Measurements from ENCODE around the gene SH3PXD2B. TPM values are rescaled to one million over a fixed set of nuclear protein-coding genes. Genes with fewer than 3 reads are reported as not detected.
"Not testable (repeated sequence)": the region's sequence is repeated elsewhere in the genome, so short reads cannot be mapped to it uniquely, and the experiment has no call there.

SH3PXD2B gene
- total RNA-seq, 1 experiment from 2014 or later, result 64.1 TPM

DNA sequence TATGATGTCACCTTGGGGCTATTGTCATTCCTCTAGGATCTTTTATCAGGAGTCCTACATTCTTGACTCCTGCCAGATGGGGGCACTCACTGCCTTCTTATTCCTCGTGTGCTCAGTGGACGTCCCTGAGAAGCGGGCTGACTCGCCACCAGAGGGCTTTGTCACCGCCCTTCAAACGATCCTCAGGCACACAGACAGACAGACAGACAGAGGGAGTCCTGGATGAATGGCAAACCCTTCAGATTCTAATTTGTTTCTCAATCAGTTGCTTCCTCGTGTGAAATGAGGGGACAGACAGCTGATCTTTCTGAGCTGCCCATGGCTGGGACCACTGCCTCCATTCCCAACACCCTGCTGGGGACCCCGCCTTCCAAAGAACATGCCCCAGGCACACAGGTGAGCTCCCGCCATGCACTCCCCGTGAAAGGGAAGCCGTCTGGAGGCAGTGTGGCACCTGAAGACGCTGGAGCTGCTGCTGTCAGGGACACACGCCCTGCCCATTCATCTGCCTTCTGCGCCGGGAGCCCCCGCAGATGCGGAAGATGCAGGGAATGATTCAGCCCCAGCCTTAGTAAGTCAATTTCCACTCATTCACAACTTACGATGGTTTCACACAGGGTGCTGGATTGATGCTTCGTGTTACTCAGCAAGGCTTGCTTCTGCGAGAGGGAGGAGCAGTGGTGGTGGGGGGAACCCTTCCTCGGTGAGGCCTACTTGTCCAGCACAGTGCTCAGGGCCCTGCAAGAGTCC, 24.9 kb upstream of the SH3PXD2B start (continued):
- TF ChIP-seq, protein P1, sequence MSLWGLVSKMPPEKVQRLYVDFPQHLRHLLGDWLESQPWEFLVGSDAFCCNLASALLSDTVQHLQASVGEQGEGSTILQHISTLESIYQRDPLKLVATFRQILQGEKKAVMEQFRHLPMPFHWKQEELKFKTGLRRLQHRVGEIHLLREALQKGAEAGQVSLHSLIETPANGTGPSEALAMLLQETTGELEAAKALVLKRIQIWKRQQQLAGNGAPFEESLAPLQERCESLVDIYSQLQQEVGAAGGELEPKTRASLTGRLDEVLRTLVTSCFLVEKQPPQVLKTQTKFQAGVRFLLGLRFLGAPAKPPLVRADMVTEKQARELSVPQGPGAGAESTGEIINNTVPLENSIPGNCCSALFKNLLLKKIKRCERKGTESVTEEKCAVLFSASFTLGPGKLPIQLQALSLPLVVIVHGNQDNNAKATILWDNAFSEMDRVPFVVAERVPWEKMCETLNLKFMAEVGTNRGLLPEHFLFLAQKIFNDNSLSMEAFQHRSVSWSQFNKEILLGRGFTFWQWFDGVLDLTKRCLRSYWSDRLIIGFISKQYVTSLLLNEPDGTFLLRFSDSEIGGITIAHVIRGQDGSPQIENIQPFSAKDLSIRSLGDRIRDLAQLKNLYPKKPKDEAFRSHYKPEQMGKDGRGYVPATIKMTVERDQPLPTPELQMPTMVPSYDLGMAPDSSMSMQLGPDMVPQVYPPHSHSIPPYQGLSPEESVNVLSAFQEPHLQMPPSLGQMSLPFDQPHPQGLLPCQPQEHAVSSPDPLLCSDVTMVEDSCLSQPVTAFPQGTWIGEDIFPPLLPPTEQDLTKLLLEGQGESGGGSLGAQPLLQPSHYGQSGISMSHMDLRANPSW (CRISPR knock-in tag; conservative IDR thresholded peaks at IDR 0.05; ENCODE audit: low read depth), result no peak
- TF ChIP-seq, protein P2, sequence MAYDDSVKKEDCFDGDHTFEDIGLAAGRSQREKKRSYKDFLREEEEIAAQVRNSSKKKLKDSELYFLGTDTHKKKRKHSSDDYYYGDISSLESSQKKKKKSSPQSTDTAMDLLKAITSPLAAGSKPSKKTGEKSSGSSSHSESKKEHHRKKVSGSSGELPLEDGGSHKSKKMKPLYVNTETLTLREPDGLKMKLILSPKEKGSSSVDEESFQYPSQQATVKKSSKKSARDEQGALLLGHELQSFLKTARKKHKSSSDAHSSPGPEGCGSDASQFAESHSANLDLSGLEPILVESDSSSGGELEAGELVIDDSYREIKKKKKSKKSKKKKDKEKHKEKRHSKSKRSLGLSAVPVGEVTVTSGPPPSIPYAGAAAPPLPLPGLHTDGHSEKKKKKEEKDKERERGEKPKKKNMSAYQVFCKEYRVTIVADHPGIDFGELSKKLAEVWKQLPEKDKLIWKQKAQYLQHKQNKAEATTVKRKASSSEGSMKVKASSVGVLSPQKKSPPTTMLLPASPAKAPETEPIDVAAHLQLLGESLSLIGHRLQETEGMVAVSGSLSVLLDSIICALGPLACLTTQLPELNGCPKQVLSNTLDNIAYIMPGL (CRISPR knock-in tag; IDR thresholded peaks at IDR 0.05), result peak; percentile 52
- TF ChIP-seq, protein P3, sequence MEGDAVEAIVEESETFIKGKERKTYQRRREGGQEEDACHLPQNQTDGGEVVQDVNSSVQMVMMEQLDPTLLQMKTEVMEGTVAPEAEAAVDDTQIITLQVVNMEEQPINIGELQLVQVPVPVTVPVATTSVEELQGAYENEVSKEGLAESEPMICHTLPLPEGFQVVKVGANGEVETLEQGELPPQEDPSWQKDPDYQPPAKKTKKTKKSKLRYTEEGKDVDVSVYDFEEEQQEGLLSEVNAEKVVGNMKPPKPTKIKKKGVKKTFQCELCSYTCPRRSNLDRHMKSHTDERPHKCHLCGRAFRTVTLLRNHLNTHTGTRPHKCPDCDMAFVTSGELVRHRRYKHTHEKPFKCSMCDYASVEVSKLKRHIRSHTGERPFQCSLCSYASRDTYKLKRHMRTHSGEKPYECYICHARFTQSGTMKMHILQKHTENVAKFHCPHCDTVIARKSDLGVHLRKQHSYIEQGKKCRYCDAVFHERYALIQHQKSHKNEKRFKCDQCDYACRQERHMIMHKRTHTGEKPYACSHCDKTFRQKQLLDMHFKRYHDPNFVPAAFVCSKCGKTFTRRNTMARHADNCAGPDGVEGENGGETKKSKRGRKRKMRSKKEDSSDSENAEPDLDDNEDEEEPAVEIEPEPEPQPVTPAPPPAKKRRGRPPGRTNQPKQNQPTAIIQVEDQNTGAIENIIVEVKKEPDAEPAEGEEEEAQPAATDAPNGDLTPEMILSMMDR (IDR thresholded peaks at IDR 0.05), result peak; percentile 71
- peak; percentile 78; the same call in 1 of the 2 replicates for TF ChIP-seq ZBTB21 (CRISPR knock-in tag; IDR thresholded peaks at IDR 0.05; ENCODE audit: borderline replicate concordance)
- 0 out of 2 replicates have a peak, but pooled peaks have one; percentile 60 for TF ChIP-seq TP53 (CRISPR knock-in tag; IDR thresholded peaks at IDR 0.05)
- TF ChIP-seq, protein P4, sequence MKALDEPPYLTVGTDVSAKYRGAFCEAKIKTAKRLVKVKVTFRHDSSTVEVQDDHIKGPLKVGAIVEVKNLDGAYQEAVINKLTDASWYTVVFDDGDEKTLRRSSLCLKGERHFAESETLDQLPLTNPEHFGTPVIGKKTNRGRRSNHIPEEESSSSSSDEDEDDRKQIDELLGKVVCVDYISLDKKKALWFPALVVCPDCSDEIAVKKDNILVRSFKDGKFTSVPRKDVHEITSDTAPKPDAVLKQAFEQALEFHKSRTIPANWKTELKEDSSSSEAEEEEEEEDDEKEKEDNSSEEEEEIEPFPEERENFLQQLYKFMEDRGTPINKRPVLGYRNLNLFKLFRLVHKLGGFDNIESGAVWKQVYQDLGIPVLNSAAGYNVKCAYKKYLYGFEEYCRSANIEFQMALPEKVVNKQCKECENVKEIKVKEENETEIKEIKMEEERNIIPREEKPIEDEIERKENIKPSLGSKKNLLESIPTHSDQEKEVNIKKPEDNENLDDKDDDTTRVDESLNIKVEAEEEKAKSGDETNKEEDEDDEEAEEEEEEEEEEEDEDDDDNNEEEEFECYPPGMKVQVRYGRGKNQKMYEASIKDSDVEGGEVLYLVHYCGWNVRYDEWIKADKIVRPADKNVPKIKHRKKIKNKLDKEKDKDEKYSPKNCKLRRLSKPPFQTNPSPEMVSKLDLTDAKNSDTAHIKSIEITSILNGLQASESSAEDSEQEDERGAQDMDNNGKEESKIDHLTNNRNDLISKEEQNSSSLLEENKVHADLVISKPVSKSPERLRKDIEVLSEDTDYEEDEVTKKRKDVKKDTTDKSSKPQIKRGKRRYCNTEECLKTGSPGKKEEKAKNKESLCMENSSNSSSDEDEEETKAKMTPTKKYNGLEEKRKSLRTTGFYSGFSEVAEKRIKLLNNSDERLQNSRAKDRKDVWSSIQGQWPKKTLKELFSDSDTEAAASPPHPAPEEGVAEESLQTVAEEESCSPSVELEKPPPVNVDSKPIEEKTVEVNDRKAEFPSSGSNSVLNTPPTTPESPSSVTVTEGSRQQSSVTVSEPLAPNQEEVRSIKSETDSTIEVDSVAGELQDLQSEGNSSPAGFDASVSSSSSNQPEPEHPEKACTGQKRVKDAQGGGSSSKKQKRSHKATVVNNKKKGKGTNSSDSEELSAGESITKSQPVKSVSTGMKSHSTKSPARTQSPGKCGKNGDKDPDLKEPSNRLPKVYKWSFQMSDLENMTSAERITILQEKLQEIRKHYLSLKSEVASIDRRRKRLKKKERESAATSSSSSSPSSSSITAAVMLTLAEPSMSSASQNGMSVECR (CRISPR knock-in tag; IDR thresholded peaks at IDR 0.05; ENCODE audit: borderline replicate concordance), result peak; percentile 31; the same call in 1 of the 2 replicates
- no peak for TF ChIP-seq CREB1 (CRISPR knock-in tag; IDR thresholded peaks at IDR 0.05)
- TF ChIP-seq, protein P5, sequence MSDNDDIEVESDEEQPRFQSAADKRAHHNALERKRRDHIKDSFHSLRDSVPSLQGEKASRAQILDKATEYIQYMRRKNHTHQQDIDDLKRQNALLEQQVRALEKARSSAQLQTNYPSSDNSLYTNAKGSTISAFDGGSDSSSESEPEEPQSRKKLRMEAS (CRISPR knock-in tag; IDR thresholded peaks at IDR 0.05), result peak; percentile 60; the same call in 1 of the 2 replicates
- 0 out of 2 replicates have a peak, but pooled peaks have one; percentile 31 for TF ChIP-seq ZNF138 (CRISPR knock-in tag; conservative IDR thresholded peaks at IDR 0.05)

DNA sequence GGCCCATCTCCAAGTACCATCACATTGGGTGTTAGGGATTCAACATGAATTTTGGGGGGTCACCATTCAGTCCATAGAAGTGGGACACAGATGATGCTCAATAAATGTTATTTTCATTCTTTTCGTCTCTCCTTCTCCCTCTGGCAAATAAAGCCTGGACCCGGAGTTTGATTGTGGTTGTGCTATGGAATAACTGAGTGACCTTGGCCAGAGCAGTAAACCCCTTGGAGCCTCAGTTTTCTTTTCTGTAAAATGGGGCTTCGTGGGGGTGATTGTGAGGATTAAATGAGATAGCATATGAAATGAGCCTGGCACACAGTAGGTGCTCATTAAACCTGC, 24.3 kb upstream of the SH3PXD2B start:
- DNase-seq (ENCODE audit: low spot score); H3K9me3 Mint-ChIP-seq; H3K4me1 Mint-ChIP-seq; ATAC-seq; POLR2A ChIA-PET; H3K36me3 Mint-ChIP-seq; H3K27ac Mint-ChIP-seq; H3K4me3 Mint-ChIP-seq: not testable (repeated sequence)
- CTCF ChIA-PET, result interaction anchor here (0.9 to 1.5 kb wide), 24 partner anchors 11 to 280 kb away, joined by 3 to 93 read pairs (median 7); partner anchors contain the start of gene NEURL1B
- H3K27me3 Mint-ChIP-seq (ENCODE audit: low read depth), result peaks cover 11% of the 10 kb centered on the region
- TF ChIP-seq GTF2I (CRISPR knock-in tag; conservative IDR thresholded peaks at IDR 0.05), result peak; percentile 87; the same call in 1 of the 2 replicates

DNA sequence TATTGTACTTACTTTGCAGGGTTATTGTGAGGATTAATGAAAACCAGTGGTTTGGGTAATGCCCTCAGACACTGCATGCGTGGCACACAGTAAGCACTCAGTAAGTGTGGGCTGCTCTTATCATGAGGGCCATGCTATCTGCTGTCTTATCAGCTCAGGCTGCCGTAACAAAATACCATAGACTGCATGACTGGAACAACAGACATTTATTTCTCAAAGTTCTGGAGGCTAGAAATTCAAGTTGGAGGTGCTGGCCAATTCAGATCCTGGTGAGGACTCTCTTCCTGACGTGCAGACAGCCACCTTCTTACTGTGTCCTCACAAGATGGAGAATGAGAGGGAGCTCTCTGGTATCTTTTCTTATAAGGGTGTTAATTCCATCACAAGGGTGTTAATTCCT, 23.9 kb upstream of the SH3PXD2B start:
- ATAC-seq, result no peak
- H3K9me3 Mint-ChIP-seq, result no peaks in the 10 kb centered on the region
- no peak overlapping the region for H3K27ac Mint-ChIP-seq
- peaks cover 5% of the 10 kb centered on the region; the same call in 1 of the 2 replicates for H3K4me1 Mint-ChIP-seq
- no peaks in the 10 kb centered on the region for H3K36me3 Mint-ChIP-seq
- CTCF ChIA-PET, result no interaction called here
- H3K27me3 Mint-ChIP-seq (ENCODE audit: low read depth), result peaks cover 11% of the 10 kb centered on the region
- DNase-seq (ENCODE audit: low spot score), result no peak
- no peak overlapping the region for H3K4me3 Mint-ChIP-seq
- POLR2A ChIA-PET, result no interaction called here
- TF ChIP-seq HMGA2 (CRISPR knock-in tag; IDR thresholded peaks at IDR 0.05) (no peak), PRRX2 (CRISPR knock-in tag; IDR thresholded peaks at IDR 0.05) (no peak), NFATC4 (CRISPR knock-in tag; IDR thresholded peaks at IDR 0.05) (no peak), JUN (CRISPR knock-in tag; IDR thresholded peaks at IDR 0.05) (no peak)
- TF ChIP-seq, protein P3 (IDR thresholded peaks at IDR 0.05), result no peak
- TF ChIP-seq, protein P2 (CRISPR knock-in tag; IDR thresholded peaks at IDR 0.05), result no peak
